ENCODE results near the gene CD28. TPM values are rescaled to one million over a fixed set of nuclear protein-coding genes. Genes with fewer than 3 reads are reported as not detected.

Gene CD28
- not detected in 2 replicates for polyA plus RNA-seq
- not detected in 2 replicates for polyA minus RNA-seq

GRCh38 chr2:203706403-203706802 lies at the start of gene CD28:
Gene CD28, plus strand, starts transcription at chr2:203706639. Its CDS starts 58 bp downstream, at chr2:203706697.
- H3K9me2 ChIP-seq (ENCODE audit: insufficient read depth, low read length): no peaks in the 10 kb centered on the region
- no peaks in the 10 kb centered on the region for H3K79me2 ChIP-seq (replicated peaks; ENCODE audit: insufficient read depth, low read length)
- H3K9ac ChIP-seq (ENCODE audit: low read length): no peak within 1 kb of the TSS
- TF ChIP-seq MXI1 (conservative IDR thresholded peaks at IDR 0.05; ENCODE audit: poor library complexity, severe bottlenecking) (no peak), EP300 (conservative IDR thresholded peaks at IDR 0.05; ENCODE audit: poor library complexity, severe bottlenecking) (no peak), TAF1 (IDR thresholded peaks at IDR 0.05; ENCODE audit: low read depth) (no peak), SMC3 (conservative IDR thresholded peaks at IDR 0.05; ENCODE audit: poor library complexity) (no peak), RAD21 (conservative IDR thresholded peaks at IDR 0.05) (no peak), CTCF (IDR thresholded peaks at IDR 0.05; ENCODE audit: poor library complexity, severe bottlenecking) (no peak), REST (IDR thresholded peaks at IDR 0.05; ENCODE audit: borderline replicate concordance) (no peak), EZH2 (IDR thresholded peaks at IDR 0.05; ENCODE audit: borderline replicate concordance, insufficient read depth, low read length, poor library complexity, severe bottlenecking) (no peak), POLR2AphosphoS5 (IDR thresholded peaks at IDR 0.05) (no peak)
- no peak within 1 kb of the TSS for H3K27ac ChIP-seq (ENCODE audit: low read length)
- no peak within 1 kb of the TSS for H3K4me2 ChIP-seq (ENCODE audit: low read length)
- no peaks in the 10 kb centered on the region for H3K9me3 ChIP-seq (ENCODE audit: low read length)
- no peaks in the 10 kb centered on the region for H4K20me1 ChIP-seq (ENCODE audit: insufficient read depth)
- H3K27me3 ChIP-seq (ENCODE audit: insufficient read depth, low read depth, low read length): no peaks in the 10 kb centered on the region
- H2AFZ ChIP-seq (ENCODE audit: low read depth, low read length): no peak within 1 kb of the TSS
- no peak within 1 kb of the TSS for H3K4me3 ChIP-seq (ENCODE audit: low read length)
- H3K36me3 ChIP-seq (ENCODE audit: insufficient read depth, low read length): no peaks in the 10 kb centered on the region
- no peaks in the 10 kb centered on the region for H3F3A ChIP-seq (ENCODE audit: insufficient read depth, low read length, poor library complexity, severe bottlenecking)

GRCh38 chr2:203659331-203660049 lies 46.9 kb upstream of the CD28 start:
- no peaks in the 10 kb centered on the region for H3K9me3 ChIP-seq (ENCODE audit: low read length)
- no peak overlapping the region for H3K27ac ChIP-seq (ENCODE audit: low read length)
- H3K27me3 ChIP-seq (ENCODE audit: insufficient read depth, low read depth, low read length): no peaks in the 10 kb centered on the region
- H4K20me1 ChIP-seq (ENCODE audit: insufficient read depth): no peaks in the 10 kb centered on the region
- no peaks in the 10 kb centered on the region for H3K9me2 ChIP-seq (ENCODE audit: insufficient read depth, low read length)
- H3K9ac ChIP-seq (ENCODE audit: low read length): no peak overlapping the region
- no peaks in the 10 kb centered on the region for H3K79me2 ChIP-seq (replicated peaks; ENCODE audit: insufficient read depth, low read length)
- H3F3A ChIP-seq (ENCODE audit: insufficient read depth, low read length, poor library complexity, severe bottlenecking): no peaks in the 10 kb centered on the region
- no peaks in the 10 kb centered on the region for H3K36me3 ChIP-seq (ENCODE audit: insufficient read depth, low read length)
- H2AFZ ChIP-seq (ENCODE audit: low read depth, low read length): no peak overlapping the region
- TF ChIP-seq TAF1 (IDR thresholded peaks at IDR 0.05; ENCODE audit: low read depth) (no peak), SMC3 (conservative IDR thresholded peaks at IDR 0.05; ENCODE audit: poor library complexity) (no peak), REST (IDR thresholded peaks at IDR 0.05; ENCODE audit: borderline replicate concordance) (no peak), CTCF (IDR thresholded peaks at IDR 0.05; ENCODE audit: poor library complexity, severe bottlenecking) (no peak), POLR2AphosphoS5 (IDR thresholded peaks at IDR 0.05) (no peak), MXI1 (conservative IDR thresholded peaks at IDR 0.05; ENCODE audit: poor library complexity, severe bottlenecking) (no peak), EP300 (conservative IDR thresholded peaks at IDR 0.05; ENCODE audit: poor library complexity, severe bottlenecking) (no peak), EZH2 (IDR thresholded peaks at IDR 0.05; ENCODE audit: borderline replicate concordance, insufficient read depth, low read length, poor library complexity, severe bottlenecking) (no peak), RAD21 (conservative IDR thresholded peaks at IDR 0.05) (no peak)
- no peak overlapping the region for H3K4me3 ChIP-seq (ENCODE audit: low read length)
- H3K4me2 ChIP-seq (ENCODE audit: low read length): no peak overlapping the region

Data from neural cell (in vitro differentiated cells).